Measurements from ENCODE around the gene TADA2B.

- no peak for TF ChIP-seq CTCF (IDR thresholded peaks at IDR 0.05)
- TF ChIP-seq POLR2AphosphoS5 (IDR thresholded peaks at IDR 0.05), result no peak
These were observed 9.1 kb downstream of the TADA2B start for GRCh38 chr4:7052313-7052712.

All from sigmoid colon (tissue), 4 donors.